Thyroid gland (tissue), 4 donors: ENCODE results near the gene CSF1R. TPM values are rescaled to one million over a fixed set of nuclear protein-coding genes. Genes with fewer than 3 reads are reported as not detected.

Experiments used
- DNase-seq, 2 donors: peaks; one replicate each; pipeline ENCODE4 v3.0.0-alpha.2; 2019
- H3K27ac ChIP-seq, 3 donors: fragments of 200-600 bp; sonication (generic); 1 replicate in 2 of 3; 2 replicates in 1 of 3; pipeline ENCODE4 v1.5.1; 2016 to 2019; ENCODE audit warnings: mild to moderate bottlenecking in 1 of 3, moderate library complexity in 1 of 3
- H3K27me3 ChIP-seq: fragments of 200-600 bp; sonication (generic); one replicate; pipeline ENCODE4 v1.5.1; 2019
- H3K36me3 ChIP-seq, 2 donors: fragments of 200-600 bp; sonication (generic); one replicate each; pipeline ENCODE4 v1.5.1; 2016 to 2019
- H3K4me1 ChIP-seq, 2 donors: fragments of 200-600 bp; sonication (generic); one replicate each; pipeline ENCODE4 v1.5.1; 2017 to 2019
- H3K4me3 ChIP-seq, 3 donors: fragments of 200-600 bp; sonication (generic); replicated peaks in 1 of 3; 1 replicate in 2 of 3; 2 replicates in 1 of 3; pipeline ENCODE4 v1.5.1; 2016; ENCODE audit warnings: mild to moderate bottlenecking in 1 of 3
- H3K9me3 ChIP-seq: fragments of 200-600 bp; sonication (generic); one replicate; pipeline ENCODE4 v1.5.1; 2017
- POLR2A ChIP-seq, 2 donors: fragments of 450-650 bp; IDR thresholded peaks; one replicate each; pipeline ENCODE4 v1.6.1; 2017; ENCODE audit warnings: antibody characterized with exemption in 2 of 2, mild to moderate bottlenecking in 2 of 2, moderate library complexity in 1 of 2
- WGBS, 2 donors: methylation state at CpG; one replicate each; pipeline ENCODE4 v1.1.5; 2017; 5-methylcytosine and 5-hydroxymethylcytosine counted together
- intact Hi-C: fragments of 100-400 bp; cut with DNase I; formaldehyde crosslinking; loops from one replicate; pipeline ENCODE4 v1.15.1; 2023
- total RNA-seq, 4 donors: library from RNA; depleted of rRNA; stranded (reverse); fragments of >200 nt; gene quantifications; one replicate each; pipeline ENCODE4 v1.2.3, GENCODE V29; 2016
- TF ChIP-seq, protein P1 (sequence below), 6 experiments: fragments of 200-600 bp in 3 of 6; fragments of 450-650 bp in 3 of 6; sonication (generic) in 3 of 6; IDR thresholded peaks; one replicate each; pipeline ENCODE4 v1.5.1; 2016 to 2019; ENCODE audit warnings: antibody characterized with exemption in 6 of 6, mild to moderate bottlenecking in 2 of 6, inconsistent platforms in 1 of 6, moderate library complexity in 1 of 6

Gene CSF1R
- total RNA-seq, 4 donors from 2014 or later = 9.1 to 14.1 (median 11.4) TPM

DNA sequence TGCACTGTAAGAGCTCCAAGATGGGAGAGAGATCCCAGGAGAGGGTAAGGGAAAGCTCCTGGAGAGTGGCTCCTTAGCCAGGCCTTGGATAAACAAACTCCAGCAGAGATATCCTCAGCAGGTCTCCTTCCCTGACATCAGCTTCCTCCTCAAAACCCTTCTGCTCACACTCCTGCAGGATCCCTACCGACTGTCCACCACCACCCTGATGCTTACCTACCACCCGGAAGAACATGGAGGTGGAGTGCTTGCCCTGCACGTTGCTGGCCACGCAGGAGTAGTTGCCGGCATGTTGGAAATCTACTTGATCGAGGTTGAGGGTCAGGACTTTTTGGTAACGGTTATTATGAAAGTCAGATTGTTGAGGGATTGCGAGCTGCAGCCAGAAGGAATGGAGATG lies 9.3 kb downstream of the CSF1R start:
- no peak overlapping the region for H3K27ac ChIP-seq
- DNase-seq = no peak
- WGBS, 2 donors = 82 to 88% methylated on average over 8 of the region's 8 CpGs

DNA sequence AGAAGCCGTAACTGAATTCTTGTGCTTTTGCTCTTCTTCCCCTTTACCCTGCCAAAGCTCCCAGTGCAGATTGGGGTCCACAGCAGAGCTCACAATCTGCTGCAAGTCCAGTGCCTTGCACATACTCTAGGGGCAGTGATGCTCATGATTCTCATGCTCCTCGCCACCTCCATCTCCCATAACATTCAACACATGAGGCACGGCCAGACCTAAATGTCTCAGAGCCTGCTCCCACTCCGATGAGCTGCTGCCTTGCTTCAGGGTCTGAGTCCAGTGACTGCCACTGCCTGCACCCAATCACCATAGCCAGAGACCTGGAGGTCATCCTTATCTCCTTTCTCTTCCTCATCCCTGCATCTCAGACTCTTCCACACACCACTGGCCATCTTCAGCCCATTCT lies 10.5 kb downstream of the CSF1R start:
- DNase-seq = no peak
- Histone ChIP-seq H3K4me1 (no peaks in the 10 kb centered on the region), H3K36me3 (no peaks in the 10 kb centered on the region), H3K4me3 (no peak overlapping the region), H3K27ac (no peak overlapping the region), H3K9me3 (no peaks in the 10 kb centered on the region), H3K27me3 (no peaks in the 10 kb centered on the region)
- 84 to 92% methylated on average over 4 of the region's 4 CpGs for WGBS, 2 donors
- intact Hi-C loops = no loop called here
- TF ChIP-seq, protein P1, sequence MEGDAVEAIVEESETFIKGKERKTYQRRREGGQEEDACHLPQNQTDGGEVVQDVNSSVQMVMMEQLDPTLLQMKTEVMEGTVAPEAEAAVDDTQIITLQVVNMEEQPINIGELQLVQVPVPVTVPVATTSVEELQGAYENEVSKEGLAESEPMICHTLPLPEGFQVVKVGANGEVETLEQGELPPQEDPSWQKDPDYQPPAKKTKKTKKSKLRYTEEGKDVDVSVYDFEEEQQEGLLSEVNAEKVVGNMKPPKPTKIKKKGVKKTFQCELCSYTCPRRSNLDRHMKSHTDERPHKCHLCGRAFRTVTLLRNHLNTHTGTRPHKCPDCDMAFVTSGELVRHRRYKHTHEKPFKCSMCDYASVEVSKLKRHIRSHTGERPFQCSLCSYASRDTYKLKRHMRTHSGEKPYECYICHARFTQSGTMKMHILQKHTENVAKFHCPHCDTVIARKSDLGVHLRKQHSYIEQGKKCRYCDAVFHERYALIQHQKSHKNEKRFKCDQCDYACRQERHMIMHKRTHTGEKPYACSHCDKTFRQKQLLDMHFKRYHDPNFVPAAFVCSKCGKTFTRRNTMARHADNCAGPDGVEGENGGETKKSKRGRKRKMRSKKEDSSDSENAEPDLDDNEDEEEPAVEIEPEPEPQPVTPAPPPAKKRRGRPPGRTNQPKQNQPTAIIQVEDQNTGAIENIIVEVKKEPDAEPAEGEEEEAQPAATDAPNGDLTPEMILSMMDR (IDR thresholded peaks at IDR 0.05) = no peak

More for the DNA sequence above, 9.3 kb downstream of the CSF1R start:
- TF ChIP-seq, protein P1 (IDR thresholded peaks at IDR 0.05) = no peak
- no peak for TF ChIP-seq POLR2A (IDR thresholded peaks at IDR 0.05)
- Histone ChIP-seq H3K36me3 (no peaks in the 10 kb centered on the region), H3K9me3 (no peaks in the 10 kb centered on the region), H3K4me1 (peaks cover 0 to 5% of the 10 kb centered on the region in 2 donors), H3K27me3 (no peaks in the 10 kb centered on the region), H3K4me3 (no peak overlapping the region)
- intact Hi-C loops = no loop called here

DNA sequence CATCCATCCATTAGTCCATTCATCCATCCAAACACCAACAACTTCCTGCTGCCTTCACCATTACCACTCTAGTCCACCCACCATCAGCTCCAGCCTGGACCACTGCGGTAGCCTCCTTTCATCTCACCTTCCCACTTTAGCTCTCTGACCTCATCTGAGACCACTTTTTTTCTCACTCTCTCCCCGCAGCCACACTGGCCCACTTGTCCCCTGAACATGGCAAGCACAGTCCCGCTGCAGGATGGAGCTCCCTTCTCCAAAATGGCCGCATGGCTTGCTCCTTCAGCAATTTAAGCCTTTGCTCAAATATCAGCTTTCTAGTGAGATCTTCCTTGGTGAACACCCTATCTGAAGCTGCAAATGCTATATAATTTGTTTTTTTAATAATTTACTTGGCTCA lies 11.1 kb downstream of the CSF1R start:
- Histone ChIP-seq H3K4me1 (no peaks in the 10 kb centered on the region), H3K4me3 (no peak overlapping the region), H3K27ac (no peak overlapping the region), H3K27me3 (no peaks in the 10 kb centered on the region), H3K9me3 (no peaks in the 10 kb centered on the region), H3K36me3 (no peaks in the 10 kb centered on the region)
- WGBS, 2 donors = 69 to 88% methylated on average over 4 of the region's 4 CpGs
- no peak for DNase-seq
- TF ChIP-seq, protein P1 (IDR thresholded peaks at IDR 0.05) = no peak
- no peak for TF ChIP-seq POLR2A (IDR thresholded peaks at IDR 0.05)
- intact Hi-C loops = no loop called here

DNA sequence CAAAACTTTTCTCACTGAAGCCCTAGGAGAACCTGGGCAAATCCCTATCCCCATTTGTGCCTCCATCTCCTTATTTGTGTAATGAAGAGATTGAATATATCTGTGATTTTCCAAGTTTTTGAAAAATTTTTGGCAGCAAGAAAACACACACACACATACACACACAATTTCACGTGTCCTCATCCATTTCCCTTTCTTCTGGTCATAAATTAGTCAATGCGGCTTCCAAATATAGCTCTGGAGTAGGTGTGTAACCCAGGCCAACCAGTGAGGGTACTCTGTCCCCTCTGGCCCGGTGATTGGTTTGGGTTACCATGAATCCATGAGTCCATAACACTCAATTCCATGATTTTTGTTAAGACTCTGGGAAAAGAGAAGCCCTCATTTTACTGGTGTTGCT lies 12.7 kb downstream of the CSF1R start:
- TF ChIP-seq, protein P1 (IDR thresholded peaks at IDR 0.05) = no peak
- TF ChIP-seq POLR2A (IDR thresholded peaks at IDR 0.05) = no peak
- Histone ChIP-seq H3K27ac (no peak overlapping the region), H3K4me3 (no peak overlapping the region), H3K9me3 (no peaks in the 10 kb centered on the region), H3K36me3 (no peaks in the 10 kb centered on the region), H3K4me1 (no peaks in the 10 kb centered on the region), H3K27me3 (no peaks in the 10 kb centered on the region)
- 84 to 86% methylated on average over 3 of the region's 3 CpGs for WGBS, 2 donors
- DNase-seq = no peak
- intact Hi-C loops = no loop called here

DNA sequence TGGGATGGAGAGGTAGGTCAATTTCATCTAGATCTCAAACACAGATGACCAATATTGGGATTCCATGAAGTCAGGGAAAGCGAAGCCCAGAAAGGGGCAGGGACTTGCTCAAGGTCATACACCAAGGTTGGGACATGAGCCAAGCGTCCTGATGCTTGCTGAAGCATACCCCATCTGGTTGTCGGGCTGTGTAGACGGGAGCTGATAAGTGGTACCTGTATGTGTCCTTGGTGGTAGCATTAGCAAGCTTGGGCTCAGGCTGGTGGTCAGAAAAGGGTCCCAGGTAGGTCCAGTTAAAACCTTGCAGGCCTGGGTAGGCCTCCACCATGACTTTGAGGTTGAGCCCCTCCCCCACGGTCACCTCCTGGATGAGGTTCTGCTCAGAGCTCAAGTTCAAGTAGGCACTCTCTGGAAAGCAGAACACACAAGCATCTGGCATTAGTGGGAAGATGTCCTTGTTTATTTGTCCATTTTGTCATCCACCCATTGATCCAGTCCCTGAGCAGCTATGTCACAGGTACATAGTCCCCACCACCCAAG lies 13.2 kb downstream of the CSF1R start:
- no peaks in the 10 kb centered on the region for H3K27me3 ChIP-seq
- H3K36me3 ChIP-seq = no peaks in the 10 kb centered on the region
- no peaks in the 10 kb centered on the region for H3K4me1 ChIP-seq
- DNase-seq = no peak
- TF ChIP-seq POLR2A (IDR thresholded peaks at IDR 0.05) = no peak
- TF ChIP-seq, protein P1 (IDR thresholded peaks at IDR 0.05) = no peak
- H3K9me3 ChIP-seq = no peaks in the 10 kb centered on the region
- WGBS, 2 donors = 78 to 90% methylated on average over 4 to 5 of the region's 5 CpGs
- H3K27ac ChIP-seq = no peak overlapping the region
- intact Hi-C loops = no loop called here
- H3K4me3 ChIP-seq = no peak overlapping the region
